ENCODE measurements around the gene ANKRD49.

Gene ANKRD49

DNA sequence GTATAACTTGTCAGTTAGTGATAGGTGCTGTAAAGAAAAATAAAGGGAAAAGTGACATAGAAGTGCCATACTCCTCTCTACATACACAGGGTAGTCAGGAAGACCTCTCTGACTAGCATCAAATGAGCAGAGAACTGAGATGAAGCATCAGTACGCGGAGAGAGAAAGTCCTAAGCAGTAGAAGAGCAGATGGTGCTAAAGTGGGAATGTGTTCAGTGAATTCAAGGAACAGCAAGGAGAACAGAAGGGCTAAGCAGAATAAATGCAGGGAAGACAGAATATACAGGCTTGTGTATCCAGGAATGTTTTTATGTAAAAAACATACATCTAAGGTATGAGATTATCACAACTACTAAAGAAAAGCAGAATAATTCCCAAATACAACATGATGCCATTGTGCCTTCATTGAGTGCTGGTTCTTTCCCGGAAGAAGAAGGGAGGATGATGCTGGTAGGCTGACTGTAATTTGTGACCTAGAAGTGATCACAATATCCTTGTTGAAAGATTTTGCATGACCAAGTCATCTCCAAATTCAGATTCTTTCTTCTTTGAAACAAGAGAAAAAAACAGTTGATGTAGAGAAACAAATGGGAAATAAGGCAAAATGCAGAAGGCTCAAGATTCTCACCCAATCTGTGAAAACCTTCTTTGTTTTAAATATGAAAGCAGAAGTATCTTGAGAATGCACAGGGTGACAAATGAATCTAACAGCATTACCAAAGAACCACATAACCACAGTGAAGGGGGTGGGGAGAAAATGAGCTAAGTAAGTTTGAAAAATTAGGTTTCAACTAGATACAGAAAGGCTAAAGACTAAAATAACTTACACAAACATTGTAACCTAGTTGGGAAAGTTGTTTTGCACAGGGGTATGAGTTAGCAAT lies 20.6 kb upstream of the ANKRD49 start:
- TF ChIP-seq, protein P1, sequence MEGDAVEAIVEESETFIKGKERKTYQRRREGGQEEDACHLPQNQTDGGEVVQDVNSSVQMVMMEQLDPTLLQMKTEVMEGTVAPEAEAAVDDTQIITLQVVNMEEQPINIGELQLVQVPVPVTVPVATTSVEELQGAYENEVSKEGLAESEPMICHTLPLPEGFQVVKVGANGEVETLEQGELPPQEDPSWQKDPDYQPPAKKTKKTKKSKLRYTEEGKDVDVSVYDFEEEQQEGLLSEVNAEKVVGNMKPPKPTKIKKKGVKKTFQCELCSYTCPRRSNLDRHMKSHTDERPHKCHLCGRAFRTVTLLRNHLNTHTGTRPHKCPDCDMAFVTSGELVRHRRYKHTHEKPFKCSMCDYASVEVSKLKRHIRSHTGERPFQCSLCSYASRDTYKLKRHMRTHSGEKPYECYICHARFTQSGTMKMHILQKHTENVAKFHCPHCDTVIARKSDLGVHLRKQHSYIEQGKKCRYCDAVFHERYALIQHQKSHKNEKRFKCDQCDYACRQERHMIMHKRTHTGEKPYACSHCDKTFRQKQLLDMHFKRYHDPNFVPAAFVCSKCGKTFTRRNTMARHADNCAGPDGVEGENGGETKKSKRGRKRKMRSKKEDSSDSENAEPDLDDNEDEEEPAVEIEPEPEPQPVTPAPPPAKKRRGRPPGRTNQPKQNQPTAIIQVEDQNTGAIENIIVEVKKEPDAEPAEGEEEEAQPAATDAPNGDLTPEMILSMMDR (IDR thresholded peaks at IDR 0.05; ENCODE audit: control extremely low read depth, extremely low read depth, low read depth, missing control alignments) = no peak
- ChIA-PET CTCF (interaction anchor here (0.9 to 1.6 kb wide), 4 partner anchors 13 to 289 kb away, joined by 3 to 5 read pairs (median 4); no protein-coding TSS in a partner anchor), POLR2A (no interaction called here)
- DNase-seq (ENCODE audit: extremely low spot score) = peak; percentile 42

DNA sequence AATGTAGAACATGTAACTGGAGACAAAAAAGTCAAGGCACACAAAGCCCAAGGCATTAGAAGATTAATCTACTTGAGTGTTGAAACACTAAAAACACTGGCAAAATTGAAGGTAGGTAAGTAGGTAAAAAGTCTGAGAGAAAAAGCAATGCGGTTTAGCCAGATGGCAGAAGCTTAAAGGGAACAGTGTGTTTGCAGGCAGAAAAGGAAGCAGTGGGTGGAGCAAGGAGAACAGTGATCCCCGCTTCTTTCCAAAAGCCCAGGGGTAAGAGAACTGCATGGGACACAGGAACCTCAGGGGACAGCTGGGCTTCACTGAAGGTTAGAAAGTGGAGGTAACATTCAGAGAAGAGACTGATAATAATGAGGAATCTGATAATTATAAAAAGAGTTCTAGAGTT lies 16.2 kb upstream of the ANKRD49 start:
- TF ChIP-seq, protein P1 (IDR thresholded peaks at IDR 0.05; ENCODE audit: control extremely low read depth, extremely low read depth, low read depth, missing control alignments) = no peak
- ChIA-PET CTCF (interaction anchor here (1.2 to 1.4 kb wide), 2 partner anchors 25 to 28 kb away, joined by 4 read pairs; no protein-coding TSS in a partner anchor), POLR2A (no interaction called here)
- no peak for DNase-seq (ENCODE audit: extremely low spot score)

DNA sequence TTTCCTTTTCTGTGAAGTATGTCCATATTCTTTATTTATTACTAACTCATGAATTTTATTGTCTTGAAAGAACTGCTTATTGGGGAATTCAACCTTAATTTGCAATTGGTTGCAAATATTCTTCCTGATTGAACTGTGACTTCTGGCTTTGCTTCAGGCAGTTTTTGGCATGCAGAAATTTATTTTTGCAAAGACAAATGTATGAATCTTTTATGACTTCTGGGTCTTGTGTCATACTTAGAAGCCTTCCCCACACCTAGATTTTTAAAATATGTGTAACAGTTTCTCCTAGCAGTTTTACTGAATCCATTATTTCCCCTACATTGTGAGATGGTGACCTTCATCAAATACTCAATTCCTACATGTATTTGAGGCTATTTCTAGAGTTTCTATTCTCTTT lies 12.4 kb upstream of the ANKRD49 start:
- ChIA-PET CTCF (interaction anchor here (2.4 kb wide), 1 partner anchor 11 kb away, joined by 8 read pairs; no protein-coding TSS in a partner anchor), POLR2A (no interaction called here)
- no peak for DNase-seq (ENCODE audit: extremely low spot score)
- TF ChIP-seq, protein P1 (IDR thresholded peaks at IDR 0.05; ENCODE audit: control extremely low read depth, extremely low read depth, low read depth, missing control alignments) = no peak

DNA sequence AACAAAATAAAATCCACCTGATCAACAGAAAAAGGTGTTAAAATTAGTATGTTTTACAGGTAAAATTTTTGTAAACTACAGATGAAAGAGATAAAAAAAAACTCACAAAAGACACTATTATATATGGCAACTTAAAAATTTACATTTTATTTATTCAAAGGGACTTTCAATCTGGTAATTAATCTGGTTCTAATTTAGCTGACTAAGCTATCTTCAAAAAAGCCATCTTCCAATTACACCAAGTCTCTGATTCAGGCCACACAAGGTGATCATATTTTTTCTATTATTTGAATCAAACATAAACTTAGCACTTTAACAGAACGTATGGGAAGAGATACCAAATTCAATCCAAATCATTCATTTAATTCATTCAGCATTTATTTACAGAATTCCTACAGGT lies 7.7 kb upstream of the ANKRD49 start:
- POLR2A ChIA-PET = no interaction called here
- CTCF ChIA-PET = interaction anchor here (1.0 kb wide), 1 partner anchor 11 kb away, joined by 3 read pairs; no protein-coding TSS in a partner anchor
- no peak for DNase-seq (ENCODE audit: extremely low spot score)
- TF ChIP-seq, protein P1 (IDR thresholded peaks at IDR 0.05; ENCODE audit: control extremely low read depth, extremely low read depth, low read depth, missing control alignments) = no peak

DNA sequence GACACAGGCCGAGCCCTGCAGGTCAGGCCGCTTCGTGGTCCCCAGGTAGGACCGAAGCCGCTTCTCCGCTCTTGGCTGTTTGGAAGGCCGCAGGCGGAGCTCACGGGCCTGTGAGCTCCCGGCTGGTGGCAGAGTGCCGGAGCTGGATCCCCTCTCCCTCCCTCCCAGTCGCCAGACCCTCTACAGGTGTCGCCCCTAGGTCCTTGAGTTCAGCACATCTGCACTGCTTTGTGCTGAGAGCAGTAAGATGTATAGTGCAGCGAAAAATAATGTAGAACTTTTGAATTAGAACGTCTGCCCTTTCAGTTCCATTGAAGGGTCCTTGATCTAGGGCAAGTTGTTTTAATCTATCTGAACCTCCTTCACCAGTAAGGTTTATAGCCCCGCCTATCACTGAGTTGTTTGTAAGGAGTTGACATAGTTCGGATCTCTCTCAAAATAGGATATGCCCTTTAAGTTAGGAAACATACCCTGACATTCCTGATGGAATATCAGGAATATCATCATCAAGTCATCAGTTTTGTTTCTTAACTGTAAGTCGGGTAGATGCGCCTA lies 419 bp downstream of the ANKRD49 start:
- DNase-seq (ENCODE audit: extremely low spot score) = no peak
- TF ChIP-seq, protein P1 (IDR thresholded peaks at IDR 0.05; ENCODE audit: control extremely low read depth, extremely low read depth, low read depth, missing control alignments) = no peak
- CTCF ChIA-PET = no interaction called here
- POLR2A ChIA-PET = no interaction called here

DNA sequence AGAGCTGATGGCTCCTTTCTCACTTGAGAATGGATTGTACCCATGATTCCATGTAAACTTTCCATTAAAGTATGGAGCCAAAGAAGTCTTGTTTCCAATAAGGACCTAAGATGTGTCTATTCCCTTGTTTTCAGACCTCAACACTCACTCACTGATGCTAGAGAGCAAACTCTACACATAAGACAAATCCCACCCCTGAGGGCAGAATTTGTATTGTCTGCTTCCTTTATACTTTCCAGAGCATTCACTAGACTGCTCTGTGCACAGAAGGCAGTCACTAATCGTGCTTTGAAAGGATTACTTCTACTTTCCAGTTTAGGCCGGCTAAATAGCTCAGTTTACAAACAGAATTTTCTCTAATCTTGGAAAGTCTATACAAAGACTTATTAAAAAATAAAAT lies 6.4 kb downstream of the ANKRD49 start:
- TF ChIP-seq, protein P1 (IDR thresholded peaks at IDR 0.05; ENCODE audit: control extremely low read depth, extremely low read depth, low read depth, missing control alignments) = no peak
- CTCF ChIA-PET = interaction anchor here (0.6 to 2.3 kb wide), 4 partner anchors 13 to 329 kb away, joined by 3 to 9 read pairs (median 3); no protein-coding TSS in a partner anchor
- no peak for DNase-seq (ENCODE audit: extremely low spot score)
- POLR2A ChIA-PET = no interaction called here
